Measurements from ENCODE around the gene PGAP6. TPM values are rescaled to one million over a fixed set of nuclear protein-coding genes. Genes with fewer than 3 reads are reported as not detected.

The PGAP6 gene
- total and polyA plus RNA-seq, 2 of the 13 experiments (the other 11 are each of a cell fraction or from before 2014, with no cell fraction given), result 52.7 to 136 TPM

DNA sequence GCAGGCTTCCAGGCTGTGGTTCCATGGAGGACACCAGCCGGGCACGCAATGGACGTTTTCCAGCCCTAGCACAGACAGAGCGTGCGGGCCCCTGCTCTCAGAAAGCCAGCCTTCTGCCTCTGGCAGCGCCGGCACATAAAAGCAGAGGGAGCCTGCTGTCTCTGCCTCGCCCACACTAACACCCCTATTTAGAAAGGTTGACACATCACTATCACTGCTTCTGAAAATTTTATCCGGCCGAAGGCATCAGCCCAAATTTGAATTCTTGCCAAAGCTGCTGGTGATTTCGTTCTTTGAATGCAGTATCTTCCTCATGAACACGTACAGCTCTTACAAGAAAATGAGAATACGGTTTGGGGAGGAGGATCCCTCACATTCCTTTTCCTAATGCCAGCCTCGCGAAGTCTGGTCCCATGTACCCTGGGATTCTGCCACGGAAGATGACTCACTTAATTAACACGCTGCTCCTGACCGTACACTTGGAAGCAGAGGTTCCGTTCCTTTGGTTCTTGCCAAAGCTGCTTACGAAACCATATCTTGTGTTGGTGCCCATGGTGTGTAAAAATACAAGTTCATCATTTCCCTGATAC lies 42.4 kb upstream of the PGAP6 start (continued):
- TF ChIP-seq MIXL1 (CRISPR knock-in tag; IDR thresholded peaks at IDR 0.05) (peak; percentile 37; the same call in 1 of the 2 replicates), HNRNPL (IDR thresholded peaks at IDR 0.05; ENCODE audit: low read depth, low read length) (0 out of 2 replicates have a peak, but pooled peaks have one; percentile 34), ZSCAN22 (CRISPR knock-in tag; IDR thresholded peaks at IDR 0.05) (no peak), RCOR2 (CRISPR knock-in tag; IDR thresholded peaks at IDR 0.05) (no peak), XRCC5 (optimal IDR thresholded peaks at IDR 0.05; ENCODE audit: low read length) (no peak), ZNF24 (IDR thresholded peaks at IDR 0.05) (no peak), ZNF292 (CRISPR knock-in tag; IDR thresholded peaks at IDR 0.05; ENCODE audit: borderline replicate concordance, low read depth) (0 out of 2 replicates have a peak, but pooled peaks have one; percentile 40), KDM4B (CRISPR knock-in tag; IDR thresholded peaks at IDR 0.05) (no peak), ZNF792 (CRISPR knock-in tag; IDR thresholded peaks at IDR 0.05) (no peak), HNRNPH1 (optimal IDR thresholded peaks at IDR 0.05; ENCODE audit: low read depth, low read length) (no peak), YY1 (IDR thresholded peaks at IDR 0.05; ENCODE audit: insufficient read depth, insufficient replicate concordance, low read depth, low read length) (no peak), ZKSCAN8 (CRISPR knock-in tag; IDR thresholded peaks at IDR 0.05; ENCODE audit: borderline replicate concordance) (0 out of 2 replicates have a peak, but pooled peaks have one; percentile 12), ZNF891 (CRISPR knock-in tag; IDR thresholded peaks at IDR 0.05) (no peak), POLR2G (IDR thresholded peaks at IDR 0.05; ENCODE audit: low read depth, low read length) (no peak), ISL2 (CRISPR knock-in tag; IDR thresholded peaks at IDR 0.05) (no peak), PAF1 (CRISPR knock-in tag; IDR thresholded peaks at IDR 0.05) (no peak)
- TF ChIP-seq, protein P1, sequence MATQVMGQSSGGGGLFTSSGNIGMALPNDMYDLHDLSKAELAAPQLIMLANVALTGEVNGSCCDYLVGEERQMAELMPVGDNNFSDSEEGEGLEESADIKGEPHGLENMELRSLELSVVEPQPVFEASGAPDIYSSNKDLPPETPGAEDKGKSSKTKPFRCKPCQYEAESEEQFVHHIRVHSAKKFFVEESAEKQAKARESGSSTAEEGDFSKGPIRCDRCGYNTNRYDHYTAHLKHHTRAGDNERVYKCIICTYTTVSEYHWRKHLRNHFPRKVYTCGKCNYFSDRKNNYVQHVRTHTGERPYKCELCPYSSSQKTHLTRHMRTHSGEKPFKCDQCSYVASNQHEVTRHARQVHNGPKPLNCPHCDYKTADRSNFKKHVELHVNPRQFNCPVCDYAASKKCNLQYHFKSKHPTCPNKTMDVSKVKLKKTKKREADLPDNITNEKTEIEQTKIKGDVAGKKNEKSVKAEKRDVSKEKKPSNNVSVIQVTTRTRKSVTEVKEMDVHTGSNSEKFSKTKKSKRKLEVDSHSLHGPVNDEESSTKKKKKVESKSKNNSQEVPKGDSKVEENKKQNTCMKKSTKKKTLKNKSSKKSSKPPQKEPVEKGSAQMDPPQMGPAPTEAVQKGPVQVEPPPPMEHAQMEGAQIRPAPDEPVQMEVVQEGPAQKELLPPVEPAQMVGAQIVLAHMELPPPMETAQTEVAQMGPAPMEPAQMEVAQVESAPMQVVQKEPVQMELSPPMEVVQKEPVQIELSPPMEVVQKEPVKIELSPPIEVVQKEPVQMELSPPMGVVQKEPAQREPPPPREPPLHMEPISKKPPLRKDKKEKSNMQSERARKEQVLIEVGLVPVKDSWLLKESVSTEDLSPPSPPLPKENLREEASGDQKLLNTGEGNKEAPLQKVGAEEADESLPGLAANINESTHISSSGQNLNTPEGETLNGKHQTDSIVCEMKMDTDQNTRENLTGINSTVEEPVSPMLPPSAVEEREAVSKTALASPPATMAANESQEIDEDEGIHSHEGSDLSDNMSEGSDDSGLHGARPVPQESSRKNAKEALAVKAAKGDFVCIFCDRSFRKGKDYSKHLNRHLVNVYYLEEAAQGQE (IDR thresholded peaks at IDR 0.05; ENCODE audit: borderline replicate concordance in 1 of 2, low read depth in 1 of 2, low read length in 2 of 2), result no peak
- TF ChIP-seq, protein P2, sequence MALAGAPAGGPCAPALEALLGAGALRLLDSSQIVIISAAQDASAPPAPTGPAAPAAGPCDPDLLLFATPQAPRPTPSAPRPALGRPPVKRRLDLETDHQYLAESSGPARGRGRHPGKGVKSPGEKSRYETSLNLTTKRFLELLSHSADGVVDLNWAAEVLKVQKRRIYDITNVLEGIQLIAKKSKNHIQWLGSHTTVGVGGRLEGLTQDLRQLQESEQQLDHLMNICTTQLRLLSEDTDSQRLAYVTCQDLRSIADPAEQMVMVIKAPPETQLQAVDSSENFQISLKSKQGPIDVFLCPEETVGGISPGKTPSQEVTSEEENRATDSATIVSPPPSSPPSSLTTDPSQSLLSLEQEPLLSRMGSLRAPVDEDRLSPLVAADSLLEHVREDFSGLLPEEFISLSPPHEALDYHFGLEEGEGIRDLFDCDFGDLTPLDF (CRISPR knock-in tag; IDR thresholded peaks at IDR 0.05), result no peak
- TF ChIP-seq, protein P3, sequence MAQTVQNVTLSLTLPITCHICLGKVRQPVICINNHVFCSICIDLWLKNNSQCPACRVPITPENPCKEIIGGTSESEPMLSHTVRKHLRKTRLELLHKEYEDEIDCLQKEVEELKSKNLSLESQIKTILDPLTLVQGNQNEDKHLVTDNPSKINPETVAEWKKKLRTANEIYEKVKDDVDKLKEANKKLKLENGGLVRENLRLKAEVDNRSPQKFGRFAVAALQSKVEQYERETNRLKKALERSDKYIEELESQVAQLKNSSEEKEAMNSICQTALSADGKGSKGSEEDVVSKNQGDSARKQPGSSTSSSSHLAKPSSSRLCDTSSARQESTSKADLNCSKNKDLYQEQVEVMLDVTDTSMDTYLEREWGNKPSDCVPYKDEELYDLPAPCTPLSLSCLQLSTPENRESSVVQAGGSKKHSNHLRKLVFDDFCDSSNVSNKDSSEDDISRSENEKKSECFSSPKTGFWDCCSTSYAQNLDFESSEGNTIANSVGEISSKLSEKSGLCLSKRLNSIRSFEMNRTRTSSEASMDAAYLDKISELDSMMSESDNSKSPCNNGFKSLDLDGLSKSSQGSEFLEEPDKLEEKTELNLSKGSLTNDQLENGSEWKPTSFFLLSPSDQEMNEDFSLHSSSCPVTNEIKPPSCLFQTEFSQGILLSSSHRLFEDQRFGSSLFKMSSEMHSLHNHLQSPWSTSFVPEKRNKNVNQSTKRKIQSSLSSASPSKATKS (CRISPR knock-in tag; IDR thresholded peaks at IDR 0.05), result no peak
- TF ChIP-seq, protein P4, sequence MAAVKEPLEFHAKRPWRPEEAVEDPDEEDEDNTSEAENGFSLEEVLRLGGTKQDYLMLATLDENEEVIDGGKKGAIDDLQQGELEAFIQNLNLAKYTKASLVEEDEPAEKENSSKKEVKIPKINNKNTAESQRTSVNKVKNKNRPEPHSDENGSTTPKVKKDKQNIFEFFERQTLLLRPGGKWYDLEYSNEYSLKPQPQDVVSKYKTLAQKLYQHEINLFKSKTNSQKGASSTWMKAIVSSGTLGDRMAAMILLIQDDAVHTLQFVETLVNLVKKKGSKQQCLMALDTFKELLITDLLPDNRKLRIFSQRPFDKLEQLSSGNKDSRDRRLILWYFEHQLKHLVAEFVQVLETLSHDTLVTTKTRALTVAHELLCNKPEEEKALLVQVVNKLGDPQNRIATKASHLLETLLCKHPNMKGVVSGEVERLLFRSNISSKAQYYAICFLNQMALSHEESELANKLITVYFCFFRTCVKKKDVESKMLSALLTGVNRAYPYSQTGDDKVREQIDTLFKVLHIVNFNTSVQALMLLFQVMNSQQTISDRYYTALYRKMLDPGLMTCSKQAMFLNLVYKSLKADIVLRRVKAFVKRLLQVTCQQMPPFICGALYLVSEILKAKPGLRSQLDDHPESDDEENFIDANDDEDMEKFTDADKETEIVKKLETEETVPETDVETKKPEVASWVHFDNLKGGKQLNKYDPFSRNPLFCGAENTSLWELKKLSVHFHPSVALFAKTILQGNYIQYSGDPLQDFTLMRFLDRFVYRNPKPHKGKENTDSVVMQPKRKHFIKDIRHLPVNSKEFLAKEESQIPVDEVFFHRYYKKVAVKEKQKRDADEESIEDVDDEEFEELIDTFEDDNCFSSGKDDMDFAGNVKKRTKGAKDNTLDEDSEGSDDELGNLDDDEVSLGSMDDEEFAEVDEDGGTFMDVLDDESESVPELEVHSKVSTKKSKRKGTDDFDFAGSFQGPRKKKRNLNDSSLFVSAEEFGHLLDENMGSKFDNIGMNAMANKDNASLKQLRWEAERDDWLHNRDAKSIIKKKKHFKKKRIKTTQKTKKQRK (IDR thresholded peaks at IDR 0.05; ENCODE audit: low read length), result no peak
